ENCODE data around the gene TIGD2. TPM values are rescaled to one million over a fixed set of nuclear protein-coding genes. Genes with fewer than 3 reads are reported as not detected.

Gene TIGD2
- total RNA-seq, 1 donor from 2014 or later, result 7.6 TPM

DNA sequence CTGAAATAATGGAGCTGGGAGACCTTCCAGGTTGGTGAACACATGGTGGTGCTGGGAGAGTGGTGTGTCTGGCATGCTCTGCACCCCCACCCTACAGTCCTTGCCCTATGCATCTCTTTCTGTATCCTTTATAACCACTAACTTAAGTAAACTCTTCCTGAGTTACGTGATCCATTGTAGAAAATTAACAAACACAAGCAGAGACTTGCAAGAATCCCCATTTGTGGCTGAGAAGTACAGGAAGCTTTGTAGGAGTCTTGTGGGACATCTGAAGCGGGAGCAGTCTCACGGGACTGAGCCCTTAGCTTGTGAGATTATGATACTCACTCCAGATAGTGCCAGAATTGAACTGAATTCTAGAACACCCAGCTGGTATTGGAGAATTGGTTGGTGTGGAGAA, 40.0 kb upstream of the TIGD2 start:
- no peaks in the 10 kb centered on the region for H3K36me3 ChIP-seq (ENCODE audit: control insufficient read depth, insufficient read depth, low read length)
- no peaks in the 10 kb centered on the region for H3K27me3 ChIP-seq (ENCODE audit: control insufficient read depth, insufficient read depth, low read length)
- no peak for DNase-seq (ENCODE audit: low read depth)
- H3K4me3 ChIP-seq (ENCODE audit: low read depth, low read length), result no peak overlapping the region
- TF ChIP-seq, protein P1, sequence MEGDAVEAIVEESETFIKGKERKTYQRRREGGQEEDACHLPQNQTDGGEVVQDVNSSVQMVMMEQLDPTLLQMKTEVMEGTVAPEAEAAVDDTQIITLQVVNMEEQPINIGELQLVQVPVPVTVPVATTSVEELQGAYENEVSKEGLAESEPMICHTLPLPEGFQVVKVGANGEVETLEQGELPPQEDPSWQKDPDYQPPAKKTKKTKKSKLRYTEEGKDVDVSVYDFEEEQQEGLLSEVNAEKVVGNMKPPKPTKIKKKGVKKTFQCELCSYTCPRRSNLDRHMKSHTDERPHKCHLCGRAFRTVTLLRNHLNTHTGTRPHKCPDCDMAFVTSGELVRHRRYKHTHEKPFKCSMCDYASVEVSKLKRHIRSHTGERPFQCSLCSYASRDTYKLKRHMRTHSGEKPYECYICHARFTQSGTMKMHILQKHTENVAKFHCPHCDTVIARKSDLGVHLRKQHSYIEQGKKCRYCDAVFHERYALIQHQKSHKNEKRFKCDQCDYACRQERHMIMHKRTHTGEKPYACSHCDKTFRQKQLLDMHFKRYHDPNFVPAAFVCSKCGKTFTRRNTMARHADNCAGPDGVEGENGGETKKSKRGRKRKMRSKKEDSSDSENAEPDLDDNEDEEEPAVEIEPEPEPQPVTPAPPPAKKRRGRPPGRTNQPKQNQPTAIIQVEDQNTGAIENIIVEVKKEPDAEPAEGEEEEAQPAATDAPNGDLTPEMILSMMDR (IDR thresholded peaks at IDR 0.05; ENCODE audit: insufficient read depth, low read length, poor library complexity, severe bottlenecking), result no peak

DNA sequence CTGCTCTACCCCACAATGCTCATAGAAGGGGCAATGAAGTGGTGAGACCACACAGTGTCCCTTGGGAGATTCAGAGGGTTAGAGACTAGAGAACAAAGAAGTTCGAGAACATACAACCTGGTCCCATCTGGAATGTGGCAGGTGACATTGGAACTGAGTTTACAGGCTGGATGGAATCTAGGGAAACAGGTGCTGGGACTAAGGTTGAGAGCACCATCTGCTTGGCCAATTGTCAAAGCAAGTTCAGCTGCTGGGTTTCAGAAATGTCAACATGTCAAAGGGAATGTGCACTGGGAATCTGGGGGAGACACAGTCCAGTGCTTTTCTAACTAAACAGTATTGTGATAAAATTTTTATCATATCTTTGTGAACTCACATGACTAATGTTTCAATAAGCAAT, 38.4 kb upstream of the TIGD2 start:
- no peaks in the 10 kb centered on the region for H3K27me3 ChIP-seq (ENCODE audit: control insufficient read depth, insufficient read depth, low read length)
- no peak for DNase-seq (ENCODE audit: low read depth)
- TF ChIP-seq, protein P1 (IDR thresholded peaks at IDR 0.05; ENCODE audit: insufficient read depth, low read length, poor library complexity, severe bottlenecking), result no peak
- H3K4me3 ChIP-seq (ENCODE audit: low read depth, low read length), result no peak overlapping the region
- no peaks in the 10 kb centered on the region for H3K36me3 ChIP-seq (ENCODE audit: control insufficient read depth, insufficient read depth, low read length)

DNA sequence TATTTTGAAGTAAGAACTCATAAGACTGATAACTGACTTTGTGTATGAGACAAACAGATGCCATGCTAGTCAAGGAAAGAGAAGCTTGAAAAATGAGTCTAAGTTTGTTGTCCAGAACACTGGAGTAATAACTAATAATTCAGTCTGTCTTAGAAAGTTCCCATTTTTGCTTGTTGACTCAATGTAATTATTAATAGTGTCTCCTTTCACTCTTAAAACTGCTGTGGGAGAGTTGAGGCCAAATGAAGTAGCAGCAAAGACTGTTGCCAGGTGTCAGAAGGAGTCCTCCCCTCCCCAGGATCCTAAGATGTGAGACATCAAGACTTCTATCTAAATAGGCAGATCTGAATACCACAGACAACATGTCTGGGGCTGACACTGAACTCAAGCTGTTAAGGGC, 33.6 kb upstream of the TIGD2 start:
- Histone ChIP-seq H3K36me3 (ENCODE audit: control insufficient read depth, insufficient read depth, low read length) (no peaks in the 10 kb centered on the region), H3K4me3 (ENCODE audit: low read depth, low read length) (no peak overlapping the region), H3K27me3 (ENCODE audit: control insufficient read depth, insufficient read depth, low read length) (no peaks in the 10 kb centered on the region)
- TF ChIP-seq, protein P1 (IDR thresholded peaks at IDR 0.05; ENCODE audit: insufficient read depth, low read length, poor library complexity, severe bottlenecking), result no peak
- DNase-seq (ENCODE audit: low read depth), result no peak

DNA sequence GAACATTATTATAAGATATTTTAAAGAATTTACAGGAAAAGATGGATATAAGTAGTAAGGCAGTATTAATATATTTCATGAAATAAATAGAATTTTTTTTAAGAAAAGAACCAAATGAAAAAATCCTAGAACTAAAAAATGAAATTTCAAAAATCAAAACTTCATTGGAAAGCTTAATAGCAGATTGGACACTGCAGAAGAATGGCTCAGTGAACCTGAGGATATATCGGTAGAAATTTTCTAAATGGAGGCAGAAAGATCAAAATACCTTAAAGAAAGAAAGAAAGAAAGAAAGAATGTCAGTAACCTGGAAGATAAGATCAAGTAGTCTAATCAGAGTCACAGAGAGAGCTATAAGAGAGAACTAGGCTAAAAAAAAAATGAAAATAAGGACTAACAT, 33.0 kb upstream of the TIGD2 start:
- Histone ChIP-seq H3K36me3 (ENCODE audit: control insufficient read depth, insufficient read depth, low read length) (no peaks in the 10 kb centered on the region), H3K4me3 (ENCODE audit: low read depth, low read length) (no peak overlapping the region), H3K27me3 (ENCODE audit: control insufficient read depth, insufficient read depth, low read length) (no peaks in the 10 kb centered on the region)
- DNase-seq (ENCODE audit: low read depth), result no peak
- TF ChIP-seq, protein P1 (IDR thresholded peaks at IDR 0.05; ENCODE audit: insufficient read depth, low read length, poor library complexity, severe bottlenecking), result no peak

DNA sequence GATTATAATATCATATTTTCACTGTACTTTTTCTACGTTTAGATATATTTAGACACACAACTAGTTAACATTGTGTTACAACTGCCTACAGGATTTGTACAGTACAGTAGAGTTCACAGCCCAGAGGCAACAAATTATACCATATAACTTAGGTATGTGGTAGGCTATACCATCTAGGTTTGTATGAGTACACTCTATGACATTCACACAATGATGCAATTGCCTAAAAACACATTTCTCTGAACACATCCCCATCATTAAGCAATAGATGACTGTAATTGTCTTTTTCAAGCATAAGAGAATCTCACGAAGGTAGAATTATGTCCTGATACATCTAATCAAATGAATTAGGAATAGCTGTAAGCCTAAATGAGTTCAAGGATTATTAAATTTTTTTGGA, 12.3 kb upstream of the TIGD2 start:
- no peak overlapping the region for H3K4me3 ChIP-seq (ENCODE audit: low read depth, low read length)
- TF ChIP-seq, protein P1 (IDR thresholded peaks at IDR 0.05; ENCODE audit: insufficient read depth, low read length, poor library complexity, severe bottlenecking), result no peak
- DNase-seq (ENCODE audit: low read depth), result no peak
- no peaks in the 10 kb centered on the region for H3K27me3 ChIP-seq (ENCODE audit: control insufficient read depth, insufficient read depth, low read length)
- H3K36me3 ChIP-seq (ENCODE audit: control insufficient read depth, insufficient read depth, low read length), result no peaks in the 10 kb centered on the region

DNA sequence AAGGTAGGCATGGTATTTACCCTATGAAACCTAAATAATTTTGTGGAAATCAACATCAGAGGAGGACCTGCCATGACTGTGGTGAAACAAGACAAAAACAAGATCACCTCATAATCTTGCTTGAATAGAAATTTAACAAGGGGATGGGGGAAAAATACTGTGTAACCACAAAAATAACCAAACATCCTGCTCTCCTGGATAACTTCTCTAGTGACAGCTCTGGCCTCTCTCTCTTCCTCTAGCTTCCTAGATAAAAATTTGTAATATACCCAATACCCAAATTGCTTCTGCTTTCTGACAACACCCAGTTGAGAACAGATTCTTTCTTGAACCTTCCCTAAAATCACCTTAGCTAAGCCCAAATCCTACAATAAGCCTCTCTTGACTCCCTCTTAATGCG, 11.9 kb upstream of the TIGD2 start:
- Histone ChIP-seq H3K36me3 (ENCODE audit: control insufficient read depth, insufficient read depth, low read length) (no peaks in the 10 kb centered on the region), H3K27me3 (ENCODE audit: control insufficient read depth, insufficient read depth, low read length) (no peaks in the 10 kb centered on the region), H3K4me3 (ENCODE audit: low read depth, low read length) (no peak overlapping the region)
- no peak for DNase-seq (ENCODE audit: low read depth)
- TF ChIP-seq, protein P1 (IDR thresholded peaks at IDR 0.05; ENCODE audit: insufficient read depth, low read length, poor library complexity, severe bottlenecking), result no peak
